GM12873 (cell line): ENCODE results near the gene ERGIC1.

Source experiments
- TF ChIP-seq, protein P1 (sequence below): IDR thresholded peaks from 2 replicates; pipeline ENCODE4 v1.5.1; 2012; ENCODE audit warnings: low read depth, mild to moderate bottlenecking, moderate library complexity, low read length, control low read depth; ENCODE audit not compliant: insufficient read depth; ENCODE audit errors: missing control alignments

Gene ERGIC1

DNA sequence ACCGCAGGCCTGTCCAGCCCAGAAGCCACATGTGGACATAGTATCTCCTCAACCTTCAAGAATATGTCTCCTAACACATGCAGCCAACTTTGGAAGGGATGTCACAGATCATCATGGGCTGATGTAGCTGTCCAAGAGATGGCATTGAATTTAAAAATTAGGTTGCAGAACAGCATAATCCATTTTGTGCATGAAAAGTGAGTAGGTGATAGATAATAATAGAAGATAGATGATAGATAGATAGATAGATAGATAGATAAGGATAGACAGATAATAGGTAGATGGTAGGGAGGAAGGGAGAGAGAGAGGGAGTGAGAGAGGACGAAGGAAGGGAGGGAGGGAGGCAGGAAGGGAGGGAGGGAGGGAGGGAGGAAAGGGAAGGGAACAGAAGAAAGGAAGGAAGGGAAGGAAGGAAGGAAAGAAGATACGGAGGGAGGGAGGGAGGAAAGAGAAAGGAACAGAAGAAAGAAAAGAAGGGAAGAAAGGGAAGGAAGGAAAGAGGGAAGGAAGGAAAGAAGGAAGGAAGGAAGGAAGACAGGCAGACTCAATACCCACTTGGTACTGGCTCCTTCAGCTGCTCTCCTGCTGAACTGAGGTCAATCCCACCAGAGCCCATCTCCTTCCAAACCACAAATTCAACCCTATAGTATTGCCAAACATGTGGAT, 28.9 kb upstream of the ERGIC1 start:
- TF ChIP-seq, protein P1, sequence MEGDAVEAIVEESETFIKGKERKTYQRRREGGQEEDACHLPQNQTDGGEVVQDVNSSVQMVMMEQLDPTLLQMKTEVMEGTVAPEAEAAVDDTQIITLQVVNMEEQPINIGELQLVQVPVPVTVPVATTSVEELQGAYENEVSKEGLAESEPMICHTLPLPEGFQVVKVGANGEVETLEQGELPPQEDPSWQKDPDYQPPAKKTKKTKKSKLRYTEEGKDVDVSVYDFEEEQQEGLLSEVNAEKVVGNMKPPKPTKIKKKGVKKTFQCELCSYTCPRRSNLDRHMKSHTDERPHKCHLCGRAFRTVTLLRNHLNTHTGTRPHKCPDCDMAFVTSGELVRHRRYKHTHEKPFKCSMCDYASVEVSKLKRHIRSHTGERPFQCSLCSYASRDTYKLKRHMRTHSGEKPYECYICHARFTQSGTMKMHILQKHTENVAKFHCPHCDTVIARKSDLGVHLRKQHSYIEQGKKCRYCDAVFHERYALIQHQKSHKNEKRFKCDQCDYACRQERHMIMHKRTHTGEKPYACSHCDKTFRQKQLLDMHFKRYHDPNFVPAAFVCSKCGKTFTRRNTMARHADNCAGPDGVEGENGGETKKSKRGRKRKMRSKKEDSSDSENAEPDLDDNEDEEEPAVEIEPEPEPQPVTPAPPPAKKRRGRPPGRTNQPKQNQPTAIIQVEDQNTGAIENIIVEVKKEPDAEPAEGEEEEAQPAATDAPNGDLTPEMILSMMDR: no peak

DNA sequence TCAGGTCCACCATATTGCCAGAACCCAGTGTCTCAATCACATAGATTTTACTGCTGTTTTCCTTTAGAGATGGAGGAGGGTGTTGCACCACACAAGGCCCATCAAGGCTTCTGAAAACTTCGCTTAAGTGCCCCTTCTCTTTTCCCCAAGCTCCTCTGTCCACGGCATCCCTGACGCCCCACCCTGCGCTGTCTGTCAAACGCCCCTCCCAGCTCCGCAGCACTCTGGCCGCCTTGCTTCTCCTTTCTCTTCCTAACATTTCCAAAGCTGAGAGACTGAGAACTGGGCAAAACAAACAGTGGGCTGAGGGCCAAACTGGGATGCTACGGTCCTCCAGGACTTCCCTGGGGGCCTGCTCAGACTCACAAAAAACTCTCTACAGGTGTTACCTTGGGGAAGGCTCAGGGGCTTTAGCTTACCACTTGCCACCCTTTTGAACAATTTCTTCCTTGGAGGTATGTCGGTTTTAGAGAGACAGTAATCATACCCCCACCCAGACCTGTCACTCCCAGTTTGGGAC, 28.3 kb upstream of the ERGIC1 start:
- TF ChIP-seq, protein P1: no peak

GRCh38 chr5:172806897-172807672, 27.0 kb upstream of the ERGIC1 start:
- TF ChIP-seq, protein P1: no peak

- TF ChIP-seq, protein P1: no peak
Observed at GRCh38 chr5:172807766-172808311, 26.2 kb upstream of the ERGIC1 start.

GRCh38 chr5:172809774-172810173, 24.3 kb upstream of the ERGIC1 start:
- TF ChIP-seq, protein P1: no peak

GRCh38 chr5:172815631-172816030, 18.4 kb upstream of the ERGIC1 start:
- TF ChIP-seq, protein P1: no peak

GRCh38 chr5:172816925-172817562, 17.0 kb upstream of the ERGIC1 start:
- TF ChIP-seq, protein P1: no peak
